ENCODE data around the gene COMMD6. TPM values are rescaled to one million over a fixed set of nuclear protein-coding genes. Genes with fewer than 3 reads are reported as not detected.

COMMD6 gene
- total and polyA plus RNA-seq, 9 of the 15 experiments (the other 6 are each of a cell fraction or from before 2014, with no cell fraction given), result 32.6 to 116 (median 65.0) TPM

- TF ChIP-seq ZBTB40 (IDR thresholded peaks at IDR 0.05) (no peak), ZBTB40 (CRISPR knock-in tag; IDR thresholded peaks at IDR 0.05) (no peak), FOS (IDR thresholded peaks at IDR 0.05; ENCODE audit: extremely low read depth, insufficient read length) (no peak), BACH1 (tag; IDR thresholded peaks at IDR 0.05) (no peak), GATAD2A (IDR thresholded peaks at IDR 0.05) (no peak), ZNF143 (CRISPR knock-in tag; IDR thresholded peaks at IDR 0.05) (no peak), ZBED1 (IDR thresholded peaks at IDR 0.05) (no peak)
Measured at GRCh38 chr13:75533861-75534260, 3.8 kb downstream of the COMMD6 start (continued).

Data from K562 (cell line).